ENCODE results near the gene SLC39A7. TPM values are rescaled to one million over a fixed set of nuclear protein-coding genes. Genes with fewer than 3 reads are reported as not detected.

Gene SLC39A7
- total RNA-seq, 1 experiment from 2014 or later = 130 TPM

GRCh38 chr6:33168639-33169038, 32.0 kb upstream of the SLC39A7 start:
- H3K9ac ChIP-seq (ENCODE audit: low read length) = no peak overlapping the region
- intact Hi-C loops (cut with micrococcal nuclease) = no loop called here
- H3K4me3 ChIP-seq (replicated peaks in 1 of 2; ENCODE audit: low read depth in 1 of 2, low read length in 2 of 2) = no peak overlapping the region
- POLR2A ChIA-PET = no interaction called here
- H3K4me1 ChIP-seq (ENCODE audit: control insufficient read depth in 1 of 2, insufficient read depth in 2 of 2, low read length in 2 of 2) = no peaks in the 10 kb centered on the region
- H3K9me2 ChIP-seq (ENCODE audit: insufficient read depth) = no peaks in the 10 kb centered on the region
- CTCF ChIA-PET = no interaction called here
- no TSS peak for BruUV-seq (replicated peaks)
- H2AFZ ChIP-seq (ENCODE audit: low read depth, low read length, poor library complexity, severe bottlenecking) = no peak overlapping the region
- no peaks in the 10 kb centered on the region for H3K9me3 ChIP-seq (ENCODE audit: control insufficient read depth in 1 of 2, insufficient read depth in 1 of 2, low read depth in 1 of 2, low read length in 2 of 2)
- H3K79me2 ChIP-seq (ENCODE audit: insufficient read depth, low read length) = no peaks in the 10 kb centered on the region
- DNase-seq (ENCODE audit: low read depth, low spot score) (no peak), ATAC-seq (no peak)
- no peak overlapping the region for H3K27ac ChIP-seq (ENCODE audit: low read depth, low read length)
- no peak for TF ChIP-seq MAX (IDR thresholded peaks at IDR 0.05)
- no peak for TF ChIP-seq CBX3 (IDR thresholded peaks at IDR 0.05; ENCODE audit: low read depth)
- TF ChIP-seq POLR2AphosphoS5 (IDR thresholded peaks at IDR 0.05; ENCODE audit: low read depth, low read length) = no peak
- no peak for TF ChIP-seq POLR2A (IDR thresholded peaks at IDR 0.05; ENCODE audit: borderline replicate concordance, extremely low read depth, insufficient read depth, insufficient read length)
- TF ChIP-seq CEBPB (IDR thresholded peaks at IDR 0.05; ENCODE audit: low read depth) = no peak
- no peak for TF ChIP-seq RAD21 (IDR thresholded peaks at IDR 0.05; ENCODE audit: low read depth)
- no peak for TF ChIP-seq ZFX (IDR thresholded peaks at IDR 0.05)
- TF ChIP-seq ZNF274 (IDR thresholded peaks at IDR 0.05; ENCODE audit: low read depth, low read length) = no peak
- TF ChIP-seq EZH2phosphoT487 (IDR thresholded peaks at IDR 0.05; ENCODE audit: borderline replicate concordance) = no peak
- no peak for TF ChIP-seq CTCF (IDR thresholded peaks at IDR 0.05 in 2 of 3, conservative IDR thresholded peaks at IDR 0.05 in 1 of 3; ENCODE audit: borderline replicate concordance in 1 of 3, insufficient read depth in 1 of 3, low read depth in 2 of 3, low read length in 2 of 3)
- no peak for TF ChIP-seq FOSL1 (IDR thresholded peaks at IDR 0.05; ENCODE audit: low read depth)
- TF ChIP-seq SP1 (IDR thresholded peaks at IDR 0.05; ENCODE audit: low read depth) = no peak
- TF ChIP-seq YY1 (IDR thresholded peaks at IDR 0.05; ENCODE audit: extremely low read depth, insufficient replicate concordance, low read depth, low read length) = no peak
- H3K27me3 ChIP-seq (ENCODE audit: insufficient read depth, low read length) = no peaks in the 10 kb centered on the region
- H3K36me3 ChIP-seq (ENCODE audit: control insufficient read depth in 1 of 2, insufficient read depth in 2 of 2, low read length in 2 of 2) = no peaks in the 10 kb centered on the region
- H3K4me2 ChIP-seq (ENCODE audit: low read length) = no peak overlapping the region
- RAD21 ChIA-PET (ENCODE audit: low non-redundant PET in 1 of 2, low total read pairs in 2 of 2, uncharacterized antibody in 2 of 2, unreplicated experiment in 2 of 2) = no interaction called here
- no peaks in the 10 kb centered on the region for H4K20me1 ChIP-seq (ENCODE audit: insufficient read depth)
